CD4-positive, alpha-beta T cell treated with Interleukin-4 for 1 hour (primary cell): Measurements from ENCODE around the gene CSGALNACT2.

ENCODE experiments used
- DNase-seq, 2 donors: peaks; one replicate each; pipeline ENCODE4 v3.0.0-alpha.2; 2020 to 2022

CSGALNACT2 gene

GRCh38 chr10:43204042-43204942, 66.0 kb downstream of the CSGALNACT2 start:
- no peak for DNase-seq

GRCh38 chr10:43204943-43205671, 66.9 kb downstream of the CSGALNACT2 start:
- peak; percentile 55 to 59 for DNase-seq

- DNase-seq: peak in 1 of 2 donors; percentile 5
These were observed 67.6 kb downstream of the CSGALNACT2 start for GRCh38 chr10:43205681-43206390.

GRCh38 chr10:43206391-43207235, 68.4 kb downstream of the CSGALNACT2 start:
- DNase-seq: peak in 1 of 2 donors; percentile 10

GRCh38 chr10:43208147-43209073, 70.2 kb downstream of the CSGALNACT2 start:
- no peak for DNase-seq

- no peak for DNase-seq
These were observed 70.8 kb downstream of the CSGALNACT2 start for GRCh38 chr10:43209074-43209455.

- no peak for DNase-seq
These were observed 71.5 kb downstream of the CSGALNACT2 start for GRCh38 chr10:43209651-43210141.

- no peak for DNase-seq
These were observed 72.3 kb downstream of the CSGALNACT2 start for GRCh38 chr10:43210556-43210955.

GRCh38 chr10:43211030-43211429, 72.8 kb downstream of the CSGALNACT2 start:
- DNase-seq: no peak

GRCh38 chr10:43211431-43212042, 73.3 kb downstream of the CSGALNACT2 start:
- DNase-seq: no peak

GRCh38 chr10:43212043-43212721, 73.9 kb downstream of the CSGALNACT2 start:
- DNase-seq: no peak

GRCh38 chr10:43214071-43214955, 76.1 kb downstream of the CSGALNACT2 start:
- DNase-seq: no peak

GRCh38 chr10:43214956-43215561, 76.8 kb downstream of the CSGALNACT2 start:
- no peak for DNase-seq

GRCh38 chr10:43215758-43216455, 77.7 kb downstream of the CSGALNACT2 start:
- no peak for DNase-seq

- no peak for DNase-seq
These were observed 78.8 kb downstream of the CSGALNACT2 start for GRCh38 chr10:43216931-43217562.

GRCh38 chr10:43217563-43218205, 79.4 kb downstream of the CSGALNACT2 start:
- DNase-seq: no peak
